Activated CD4-positive, alpha-beta T cell treated with anti-CD3 and anti-CD28 coated beads for 1 hour (primary cell): ENCODE data around the gene RGCC.
"Not testable (repeated sequence)": the region's sequence is repeated elsewhere in the genome, so short reads cannot be mapped to it uniquely, and the experiment has no call there.

Source experiments
- DNase-seq: peaks from one replicate; pipeline ENCODE4 v3.0.0-alpha.2; 2020

Gene RGCC

DNA sequence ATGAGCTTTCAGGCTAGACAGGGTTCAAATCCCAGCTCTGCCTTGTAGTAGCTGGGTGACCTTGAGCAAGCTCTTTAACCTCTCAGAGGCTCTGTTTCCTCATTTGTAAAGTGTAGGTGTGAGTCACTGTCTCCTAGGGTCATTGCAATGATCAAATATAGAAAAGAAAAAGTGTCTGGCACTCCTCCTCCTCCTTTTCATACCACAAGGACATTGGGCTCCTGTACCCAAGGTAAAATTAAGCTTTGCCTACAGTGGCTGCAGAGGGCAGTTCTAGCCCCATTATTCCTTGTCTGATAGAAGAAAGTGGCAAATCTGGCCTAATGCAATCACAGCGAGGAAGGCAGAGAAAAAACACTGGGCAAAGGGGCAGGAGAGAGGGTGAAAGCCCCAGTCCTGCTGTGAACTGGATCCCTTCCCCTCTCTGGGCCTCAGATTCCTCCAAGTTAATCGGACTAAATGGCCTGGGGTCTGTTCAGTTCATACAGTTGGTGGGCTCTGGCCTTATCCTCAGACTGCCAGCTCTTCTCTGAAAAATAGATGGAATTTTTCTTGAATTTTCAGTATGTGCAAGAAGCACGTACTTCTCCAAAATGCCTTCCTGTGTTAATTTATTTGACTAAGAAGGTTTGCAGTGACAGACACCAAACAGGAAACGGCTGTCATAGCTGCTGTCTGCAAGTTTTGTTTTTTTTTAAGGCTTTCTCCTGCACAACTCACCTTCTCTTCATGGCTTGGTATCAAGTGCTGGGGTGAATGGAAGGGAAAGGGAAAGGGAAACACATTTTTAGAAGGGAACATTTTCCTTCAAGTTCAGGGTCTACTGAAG is 35.3 kb downstream of the RGCC start:
- no peak for DNase-seq

DNA sequence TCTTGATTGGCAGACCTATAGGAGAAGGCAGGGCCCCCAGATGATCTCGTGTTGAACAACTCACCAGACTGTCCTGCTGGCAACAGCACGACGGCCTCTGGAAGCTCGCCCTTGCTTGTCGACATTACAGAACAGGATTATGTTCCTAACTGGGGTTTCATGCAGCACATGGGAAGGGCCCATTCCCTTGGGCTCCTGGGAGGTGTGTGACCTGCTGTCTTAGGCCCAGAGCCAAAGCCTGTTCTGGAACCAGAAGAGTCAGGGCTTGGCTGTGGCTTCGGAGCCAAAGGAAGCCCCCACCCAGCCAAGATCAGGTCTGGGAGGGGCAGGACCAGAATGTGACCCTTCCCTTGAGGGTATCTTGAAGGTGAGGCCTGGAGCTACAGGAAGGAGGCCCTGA is 36.9 kb downstream of the RGCC start:
- no peak for DNase-seq

DNA sequence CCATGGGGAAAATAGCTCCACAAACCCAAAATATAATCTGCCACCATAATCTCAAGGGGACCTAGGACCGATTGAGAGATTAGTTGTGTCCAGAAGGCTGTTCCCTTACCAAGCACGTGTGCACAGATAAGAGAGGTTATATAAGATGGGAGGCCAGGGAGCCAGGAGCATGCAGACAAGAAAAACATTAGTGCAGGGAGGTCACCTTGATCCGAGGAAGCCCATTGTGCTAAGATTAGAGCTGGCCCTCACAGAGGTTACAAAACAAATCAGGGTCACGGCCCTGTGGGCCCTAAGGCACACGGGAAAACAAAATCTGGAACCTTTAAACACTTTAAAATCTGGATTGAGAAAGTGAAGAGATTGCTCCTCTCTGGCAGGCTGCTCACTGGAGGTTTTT is 37.7 kb downstream of the RGCC start:
- DNase-seq = no peak

DNA sequence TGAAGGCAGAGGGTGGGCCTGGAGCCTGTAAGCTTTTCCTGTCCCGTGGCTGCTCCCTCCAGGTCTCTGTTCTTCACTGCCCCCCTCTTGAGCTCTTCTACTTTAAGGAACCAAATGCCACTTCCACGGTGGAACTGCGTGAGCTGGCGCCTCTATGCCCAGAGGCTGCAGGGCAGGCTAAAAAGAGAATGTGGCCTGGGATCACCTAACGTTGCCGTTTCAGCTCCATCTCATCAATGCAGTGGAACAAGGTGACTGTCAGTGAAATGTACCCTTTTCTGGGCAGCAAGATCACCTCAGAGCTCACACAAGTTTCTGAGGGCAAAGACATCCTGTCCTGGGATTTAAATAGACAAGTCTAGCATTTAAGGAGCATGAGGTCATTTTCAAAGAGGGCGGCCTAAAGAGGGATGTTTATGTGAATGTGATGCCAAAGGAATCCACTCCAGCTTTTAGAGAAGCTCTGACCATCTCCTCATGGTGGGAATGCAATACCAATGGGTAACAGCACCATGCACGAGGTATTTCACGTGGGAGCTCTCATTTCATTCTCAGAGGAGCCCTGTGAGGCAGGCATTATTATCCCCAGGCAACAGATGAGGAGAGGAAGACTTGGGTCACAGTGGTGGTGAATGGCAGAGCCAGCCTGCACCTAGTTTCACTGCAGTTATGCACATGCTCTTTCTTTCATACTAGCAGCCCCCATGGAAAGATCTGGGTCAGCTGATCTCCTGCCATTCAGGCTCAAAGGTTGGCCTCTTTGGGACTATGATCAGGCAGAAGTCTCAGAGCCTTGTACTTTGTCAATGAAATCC is 39.3 kb downstream of the RGCC start:
- DNase-seq = no peak

DNA sequence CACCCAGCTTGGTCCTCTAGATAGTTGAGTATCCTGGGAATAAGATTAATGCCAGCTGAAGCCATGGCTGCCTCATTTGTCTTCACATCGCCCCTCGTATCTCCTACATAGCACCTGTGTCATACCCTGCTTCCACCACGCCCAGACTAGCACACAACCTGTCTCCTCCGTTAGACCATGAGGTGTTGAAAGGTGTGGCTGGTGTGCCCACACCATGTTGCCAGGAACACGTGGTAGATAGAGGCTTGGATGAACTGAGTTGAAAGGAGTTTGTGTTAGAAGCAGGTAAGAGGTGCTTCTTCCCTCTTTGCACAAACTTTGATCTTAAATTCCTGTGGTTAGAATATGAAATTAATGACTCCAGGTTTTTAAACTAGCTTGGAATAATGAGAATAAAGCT is 40.1 kb downstream of the RGCC start:
- DNase-seq = no peak

DNA sequence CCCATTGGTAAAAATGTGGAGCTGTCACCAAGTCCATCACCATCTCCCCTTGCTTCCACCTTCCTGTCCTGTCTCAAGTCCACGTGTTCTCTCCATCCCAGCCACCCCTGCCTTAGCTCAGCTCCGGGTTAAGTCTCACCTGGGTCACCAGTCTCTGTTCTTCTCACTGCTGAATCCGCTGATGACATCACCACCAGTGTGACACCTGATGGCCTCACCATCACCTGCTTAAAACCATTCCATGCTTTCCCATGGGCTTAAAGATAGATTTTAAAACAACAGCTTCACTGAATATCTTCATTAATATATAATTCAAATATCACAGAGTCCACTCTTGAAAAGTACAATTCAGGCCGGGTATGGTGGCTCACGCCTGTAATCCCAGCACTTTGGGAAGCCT is 42.1 kb downstream of the RGCC start:
- DNase-seq = no peak

DNA sequence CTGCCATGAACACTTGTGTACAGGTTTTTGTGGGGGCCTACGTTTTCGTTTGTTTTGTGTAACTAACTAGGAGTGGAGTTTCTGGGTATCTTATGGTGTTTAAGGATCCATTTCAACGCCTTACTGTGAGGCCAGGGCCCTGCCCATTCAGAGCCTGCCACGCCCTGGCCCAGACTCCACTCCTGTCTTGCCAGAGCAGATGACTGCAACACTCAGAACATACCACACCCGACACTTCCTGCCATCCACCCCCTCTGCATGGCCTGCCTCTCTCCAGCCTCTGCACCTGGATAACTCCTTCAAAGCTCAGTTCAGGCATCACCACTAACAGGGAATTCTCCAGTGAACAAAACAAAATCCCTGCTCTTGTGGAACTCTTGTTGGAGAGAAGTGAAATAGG is 43.2 kb downstream of the RGCC start:
- no peak for DNase-seq

DNA sequence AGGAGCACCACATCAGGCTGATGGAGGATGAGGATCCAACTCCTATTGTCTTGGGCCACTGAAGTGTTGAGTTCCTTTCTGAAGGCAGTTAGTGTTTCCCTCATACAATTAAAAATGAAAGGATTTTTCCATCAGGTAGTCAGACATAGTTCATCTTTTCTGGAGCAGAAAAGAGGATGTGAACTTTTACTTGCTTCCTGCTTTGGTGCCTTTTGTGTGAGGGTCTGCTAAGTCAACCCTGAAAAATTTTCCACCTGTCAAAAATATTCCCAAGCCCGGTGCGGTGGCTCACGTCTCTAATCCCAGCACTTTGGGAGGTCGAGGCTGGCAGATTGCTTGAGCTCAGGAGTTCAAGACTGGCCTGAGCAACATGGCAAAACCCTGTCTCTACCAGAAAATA is 43.9 kb downstream of the RGCC start:
- no peak for DNase-seq

DNA sequence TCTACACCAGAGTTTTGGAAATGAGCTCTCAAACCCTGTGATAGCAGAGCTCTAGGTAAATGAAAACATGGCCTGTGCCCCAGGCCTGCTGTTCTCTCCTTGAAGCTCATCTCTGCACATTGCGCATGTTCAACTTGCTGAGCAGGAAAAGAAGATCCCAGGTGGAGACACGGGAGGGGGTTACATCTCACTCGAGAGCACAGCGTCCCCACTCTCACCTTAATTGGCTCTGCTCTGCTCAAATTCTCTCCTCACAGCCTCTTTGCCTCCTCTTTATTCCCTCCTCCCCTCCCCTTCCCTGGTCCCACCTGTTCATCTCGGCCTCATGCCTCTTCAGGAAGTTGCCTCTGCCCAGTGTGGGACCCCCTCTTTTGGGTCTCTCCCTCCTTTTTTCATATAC is 44.7 kb downstream of the RGCC start:
- no peak for DNase-seq

DNA sequence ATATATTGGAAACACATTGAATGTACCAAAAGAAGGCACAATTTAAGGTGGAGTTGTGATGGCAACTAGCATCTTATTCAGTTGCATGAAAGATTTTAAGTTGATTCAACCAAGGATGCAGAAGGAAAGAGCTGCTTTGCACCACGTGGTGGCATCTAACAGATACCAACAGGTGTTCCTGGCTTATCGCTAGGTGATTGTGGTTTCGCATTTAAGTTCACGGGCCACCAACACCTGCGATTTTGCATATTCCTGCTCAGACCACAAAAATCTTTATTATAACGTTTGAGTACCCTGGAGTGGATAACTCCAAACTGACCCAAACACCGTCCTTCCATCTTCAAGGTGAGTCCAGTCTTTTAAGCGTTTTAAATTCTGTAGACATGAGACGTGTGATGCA is 45.3 kb downstream of the RGCC start:
- DNase-seq = no peak

DNA sequence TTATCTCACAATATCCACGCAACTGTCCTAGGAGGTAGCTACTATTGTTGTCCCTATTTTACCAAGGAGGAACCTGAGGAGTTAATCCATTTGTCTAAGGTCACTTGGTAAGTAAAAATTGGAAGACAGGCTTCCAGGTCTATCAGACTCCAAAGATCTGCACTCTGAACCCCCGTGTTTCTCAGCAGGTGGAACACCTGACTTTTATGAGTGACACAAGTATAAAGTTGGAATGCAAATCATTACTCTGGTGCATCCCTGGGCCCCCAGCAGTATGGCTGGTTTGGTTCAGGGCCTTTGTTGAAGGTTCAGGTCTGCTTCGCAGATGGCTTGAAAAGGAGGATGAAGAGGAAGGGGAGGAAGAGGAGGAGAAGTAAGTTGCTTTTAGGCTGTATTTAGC is 46.0 kb downstream of the RGCC start:
- DNase-seq = no peak

DNA sequence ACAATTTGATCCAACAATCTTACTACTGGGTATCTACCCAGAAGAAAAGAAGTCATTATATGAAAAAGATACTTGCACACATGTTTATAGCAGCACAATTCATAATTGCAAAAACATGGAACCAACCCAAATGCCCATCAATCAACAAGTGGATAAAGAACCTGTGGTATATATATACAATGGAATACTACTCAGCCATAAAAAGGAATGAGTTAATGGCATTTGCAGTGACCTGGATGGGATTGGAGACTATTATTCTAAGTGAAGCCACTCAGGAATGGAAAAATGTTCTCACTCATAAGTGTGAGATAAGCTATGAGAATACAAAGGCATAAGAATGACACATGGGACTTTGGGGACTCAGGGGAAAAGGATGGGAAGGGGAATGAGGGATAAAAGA is 47.3 kb downstream of the RGCC start:
- DNase-seq = not testable (repeated sequence)

DNA sequence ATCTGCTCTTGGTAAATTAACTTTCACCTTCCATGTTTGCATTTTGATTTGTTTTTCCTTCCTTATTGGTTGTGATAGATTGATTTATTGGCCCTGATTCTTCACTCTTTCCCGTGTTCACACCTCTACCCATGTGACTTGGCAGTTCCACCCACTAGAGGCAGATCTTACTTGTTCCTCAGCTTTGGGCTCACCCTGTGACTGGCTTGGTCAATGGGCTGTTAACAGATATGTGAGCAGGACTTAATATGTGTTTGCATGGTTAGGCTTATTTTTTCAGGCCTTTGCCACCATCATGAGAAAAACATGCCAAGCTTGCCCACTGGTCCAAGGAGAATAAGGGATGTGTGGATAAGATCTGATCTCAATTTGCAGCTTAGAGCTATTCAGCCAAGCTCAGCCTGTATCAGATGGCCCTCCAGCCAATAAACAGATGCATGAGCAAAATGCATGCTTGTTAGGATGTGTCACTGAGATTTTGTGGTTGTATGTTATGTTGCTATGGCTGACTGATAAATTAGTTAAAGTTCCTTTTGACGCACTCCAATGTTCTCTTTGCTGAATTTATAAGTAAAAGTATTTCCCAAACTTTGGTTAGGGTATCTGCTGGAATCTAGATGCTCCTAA is 48.0 kb downstream of the RGCC start:
- no peak for DNase-seq

DNA sequence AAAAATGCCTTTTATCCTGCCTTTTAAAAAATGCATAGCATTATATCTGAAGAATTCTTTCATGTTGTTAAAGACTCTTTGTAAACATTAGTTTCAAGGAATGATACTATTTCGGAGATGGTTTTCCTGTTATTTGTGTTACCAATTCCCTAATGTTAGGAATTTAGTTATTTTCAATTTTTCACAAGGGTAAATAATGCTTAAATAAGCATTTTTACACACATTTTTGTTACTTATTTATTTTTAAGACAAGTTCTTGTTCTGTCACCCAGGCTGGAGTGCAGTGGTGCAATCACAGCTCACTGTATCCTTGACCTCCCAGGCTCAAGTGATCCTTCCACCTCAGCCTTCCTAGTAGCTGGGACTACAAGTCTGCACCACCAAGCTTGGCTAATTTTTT is 49.0 kb downstream of the RGCC start:
- DNase-seq = no peak

DNA sequence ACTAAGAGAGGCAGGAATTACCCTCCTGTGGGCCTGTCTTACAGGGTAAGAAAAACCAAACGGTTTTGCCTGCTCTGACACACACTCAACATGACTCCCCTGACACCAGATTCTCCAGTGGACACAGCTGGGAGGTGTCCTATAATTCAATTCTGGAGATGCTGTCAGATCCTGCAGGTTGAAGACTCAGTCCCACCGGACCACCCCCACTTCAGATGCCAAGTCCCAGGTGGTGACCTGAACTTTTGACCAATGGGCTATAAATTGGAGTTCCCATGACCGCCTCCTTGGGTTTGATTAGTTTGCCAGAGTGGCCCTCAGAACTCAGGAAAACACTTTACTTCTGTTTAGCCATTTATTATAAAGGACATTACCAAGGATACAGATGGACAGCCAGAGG is 52.6 kb downstream of the RGCC start:
- no peak for DNase-seq

DNA sequence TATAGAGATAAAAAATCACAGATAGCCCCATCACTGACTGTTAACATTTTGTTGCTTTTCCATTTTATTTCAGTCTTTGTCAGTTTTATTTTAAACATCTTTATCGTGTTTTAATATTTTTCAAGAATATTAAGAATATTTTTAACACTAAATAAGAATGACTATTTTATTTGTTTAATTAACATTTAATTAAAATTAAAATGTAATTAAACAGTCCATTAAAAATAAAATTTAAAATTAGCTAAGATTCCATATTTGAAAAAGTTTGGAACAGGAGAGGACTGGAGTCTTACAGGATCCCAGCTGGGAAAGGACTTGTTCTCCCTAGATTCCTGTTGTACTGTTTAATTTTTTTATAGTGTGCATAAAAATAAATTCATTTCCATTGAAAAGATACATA is 54.5 kb downstream of the RGCC start:
- DNase-seq = no peak

DNA sequence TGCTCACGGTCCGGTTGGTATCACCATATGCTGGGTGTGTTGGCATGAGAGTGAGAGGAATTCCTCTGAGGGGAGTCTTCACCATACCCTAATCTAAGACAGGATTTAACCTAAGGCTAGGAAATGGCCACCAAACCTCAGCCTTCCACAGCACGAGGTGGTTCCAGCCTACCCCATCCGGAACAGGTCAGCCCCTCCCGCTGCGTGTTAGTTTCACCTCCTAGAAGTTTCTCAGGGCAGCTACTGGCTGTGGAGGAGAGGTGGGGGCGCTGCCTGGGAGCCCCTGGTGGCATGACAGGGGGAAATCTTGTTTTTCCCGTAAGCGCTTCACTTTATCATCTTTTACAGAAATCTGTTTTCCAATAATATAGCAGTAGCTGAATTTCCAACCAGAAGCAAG is 55.1 kb downstream of the RGCC start:
- DNase-seq = no peak

DNA sequence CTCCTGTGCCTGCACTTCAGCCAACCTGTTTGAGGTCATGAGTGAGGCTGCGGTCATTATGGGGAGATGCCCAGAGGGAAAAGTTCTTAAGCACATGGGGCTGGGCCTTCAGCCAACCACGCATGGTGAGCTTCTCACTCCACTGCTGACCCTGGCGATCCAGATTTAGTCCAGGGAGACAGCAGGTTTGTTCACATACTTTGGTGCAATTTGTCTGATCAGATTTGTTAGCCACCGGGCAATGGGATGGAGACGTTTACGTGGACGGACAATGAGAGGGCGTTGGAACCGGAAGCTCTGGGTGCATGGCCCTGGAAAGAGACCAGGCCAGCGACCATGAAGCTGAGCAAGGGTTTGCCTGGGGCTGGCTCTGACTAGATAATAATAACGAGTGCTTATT is 56.2 kb downstream of the RGCC start:
- DNase-seq = no peak

DNA sequence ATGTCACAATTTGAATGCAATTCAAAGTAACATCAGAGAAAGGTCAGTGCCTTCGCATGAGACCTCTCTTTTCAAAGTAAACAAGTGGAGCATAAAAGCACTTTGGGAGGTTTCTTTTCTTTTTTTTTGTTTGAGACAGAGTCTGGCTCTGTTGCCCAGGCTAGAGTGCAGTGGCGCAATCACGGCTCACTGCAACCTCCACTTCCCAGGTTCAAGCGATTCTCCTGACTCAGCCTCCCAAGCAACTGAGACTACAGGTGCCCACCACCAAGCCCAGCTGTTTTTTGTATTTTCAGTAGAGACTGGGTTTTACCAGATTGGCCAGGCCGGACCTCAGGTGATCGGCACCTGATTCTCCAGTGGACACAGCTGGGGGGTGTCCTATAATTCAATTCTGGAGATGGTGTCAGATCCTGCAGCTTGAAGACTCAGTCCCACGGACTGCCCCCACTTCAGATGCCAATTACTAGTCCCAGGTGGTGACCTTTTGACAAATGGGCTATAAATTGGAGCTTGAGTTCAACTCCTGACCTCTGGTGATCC is 57.6 kb downstream of the RGCC start:
- no peak for DNase-seq

DNA sequence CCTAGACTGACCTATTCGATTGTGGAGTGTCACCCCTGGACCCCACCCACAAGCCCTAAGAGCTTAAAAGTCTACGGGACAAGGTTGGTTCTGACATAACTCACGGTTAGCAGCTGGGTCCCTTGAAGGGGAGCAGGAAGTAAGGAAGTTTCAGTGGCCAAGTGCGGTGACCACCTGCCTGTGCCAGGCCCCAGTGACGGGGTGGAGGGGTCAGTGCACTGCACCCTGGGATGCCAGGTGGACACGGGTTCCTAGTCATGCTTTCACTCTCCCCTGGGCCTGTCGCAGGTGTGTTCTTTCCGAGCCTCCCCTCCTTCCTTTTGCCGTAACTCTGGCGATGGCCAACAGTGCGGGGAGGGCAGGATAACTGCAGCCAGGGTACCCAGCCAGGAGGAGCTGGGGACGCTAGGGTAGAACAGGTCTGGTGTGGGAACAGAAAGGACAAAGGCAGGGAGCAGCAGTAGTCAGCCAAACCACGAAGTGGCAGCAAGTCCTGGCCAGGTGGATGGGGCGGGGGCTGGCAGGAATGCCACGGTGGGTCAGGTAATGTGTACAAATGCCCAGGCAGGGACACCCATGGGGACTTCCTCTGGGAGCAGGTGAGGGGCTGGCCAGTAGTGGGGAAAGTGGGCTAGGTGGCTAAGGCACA is 58.3 kb downstream of the RGCC start:
- no peak for DNase-seq

DNA sequence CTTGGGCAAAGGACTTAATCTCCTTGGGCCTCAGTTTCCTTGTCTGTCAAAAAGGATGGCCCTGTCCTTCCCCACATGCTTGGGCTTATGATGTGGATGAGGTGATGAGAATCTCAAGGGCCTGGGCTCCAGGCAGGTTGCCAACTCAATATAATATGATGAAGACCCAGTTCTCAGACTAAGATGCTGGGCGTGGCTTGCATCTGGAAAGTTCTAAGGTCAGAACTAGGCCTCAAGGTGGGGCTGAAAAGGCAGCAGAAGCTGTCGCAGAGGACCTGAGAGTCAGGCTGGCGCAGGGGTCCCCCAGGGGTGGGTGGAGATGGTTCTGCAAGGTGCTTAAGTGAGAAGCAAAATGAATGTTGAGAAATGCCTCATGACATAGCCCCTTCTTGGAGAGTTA is 58.8 kb downstream of the RGCC start:
- no peak for DNase-seq

DNA sequence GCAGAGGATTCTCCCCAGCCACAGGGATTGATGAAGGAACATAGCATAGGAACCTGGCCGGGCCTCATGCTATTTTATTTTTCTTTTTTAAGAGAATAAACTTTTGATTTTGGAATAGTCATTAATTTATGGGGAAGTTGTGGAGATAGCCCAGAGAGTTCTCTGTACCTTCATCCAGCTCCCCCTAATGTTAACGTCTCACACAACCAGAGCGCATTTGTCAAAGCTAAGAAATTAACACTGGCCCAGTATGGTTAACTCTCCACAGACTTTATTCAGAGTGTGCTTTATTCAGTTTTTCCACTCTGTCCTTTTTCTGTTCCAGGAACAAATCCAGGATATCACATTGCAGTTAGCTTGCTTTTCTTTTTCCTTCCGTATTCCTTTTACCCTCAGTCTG is 59.4 kb downstream of the RGCC start:
- no peak for DNase-seq

DNA sequence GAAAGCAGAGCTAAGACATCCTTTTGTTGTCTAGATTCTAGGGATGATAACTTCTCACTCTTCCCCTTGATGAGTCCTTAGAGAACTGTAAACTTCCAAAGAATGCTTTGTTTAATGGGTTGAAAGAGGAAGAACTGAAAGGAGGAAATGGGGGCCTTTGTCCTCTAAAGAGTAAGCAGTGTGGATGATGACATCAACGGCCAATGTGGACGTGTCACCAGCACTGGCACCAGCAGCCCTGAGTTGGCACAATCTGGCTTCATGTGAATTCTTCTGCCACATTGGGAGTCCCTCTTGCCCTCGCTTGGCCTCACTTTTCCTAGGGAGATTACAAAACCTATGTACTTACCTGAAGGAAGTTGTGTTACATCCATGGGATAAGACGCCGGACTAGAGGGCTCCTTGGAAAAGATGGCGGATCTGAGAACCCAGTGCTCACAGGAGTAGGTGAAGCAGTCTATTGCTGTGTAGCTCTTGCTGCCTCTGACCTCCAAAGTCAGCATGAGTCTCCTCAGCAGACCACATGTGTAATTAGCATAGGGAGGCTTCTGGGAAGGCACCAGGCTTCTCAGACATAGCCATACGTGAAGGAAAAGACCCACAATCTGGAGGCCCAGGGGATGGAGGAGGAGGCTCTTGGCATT is 62.8 kb downstream of the RGCC start:
- no peak for DNase-seq
